Naive thymus-derived CD4-positive, alpha-beta T cell (primary cell): ENCODE results near the gene DCHS1. TPM values are rescaled to one million over a fixed set of nuclear protein-coding genes. Genes with fewer than 3 reads are reported as not detected.
"Not testable (repeated sequence)": the region's sequence is repeated elsewhere in the genome, so short reads cannot be mapped to it uniquely, and the experiment has no call there.

Source experiments
- ATAC-seq: fragments of 150-1000 bp; cut with Tn5 transposase; 2 replicates; pipeline ENCODE4 v1.10.0; 2021; ENCODE audit warnings: mild to moderate bottlenecking, moderate library complexity
- CTCF ChIA-PET: fragments of 350-600 bp; sonication (Branson Sonifier 250); formaldehyde crosslinking; loops from one replicate; lab custom pipeline; 2021; ENCODE audit warnings: antibody characterized with exemption; lab: Charles Lee
- POLR2A ChIA-PET: fragments of 350-600 bp; sonication (Branson Sonifier 250); formaldehyde crosslinking; loops from one replicate; lab custom pipeline; 2021; ENCODE audit warnings: antibody characterized with exemption, inconsistent platforms; lab: Charles Lee
- DNase-seq, 9 donors: peaks; one replicate each; pipeline versions ENCODE4 v3.0.0 to v3.0.0-alpha.2; 2020 to 2022; ENCODE audit warnings: mixed read lengths in 1 of 9
- H3K27ac ChIP-seq: one replicate; pipeline ENCODE4 v1.7.0; 2013; ENCODE audit warnings: mild to moderate bottlenecking, low read depth, low read length, moderate library complexity
- H3K27me3 ChIP-seq, 2 donors: one replicate each; pipeline ENCODE4 v1.7.0; 2013; ENCODE audit warnings: low read length in 2 of 2, mild to moderate bottlenecking in 2 of 2, moderate library complexity in 2 of 2; ENCODE audit not compliant: control insufficient read depth in 2 of 2, insufficient read depth in 2 of 2
- H3K36me3 ChIP-seq, 3 experiments: 1 replicate in 2 of 3; 2 replicates in 1 of 3; pipeline ENCODE4 v1.7.0; 2013; ENCODE audit warnings: low read length in 3 of 3, mild to moderate bottlenecking in 3 of 3, moderate library complexity in 1 of 3; ENCODE audit not compliant: insufficient read depth in 3 of 3, control insufficient read depth in 2 of 3
- H3K4me1 ChIP-seq, 2 donors: one replicate each; pipeline ENCODE4 v1.7.0; 2013; ENCODE audit warnings: low read length in 2 of 2, mild to moderate bottlenecking in 2 of 2, moderate library complexity in 1 of 2; ENCODE audit not compliant: control insufficient read depth in 2 of 2, insufficient read depth in 2 of 2
- H3K4me3 ChIP-seq: 2 replicates; pipeline ENCODE4 v1.7.0; 2013; ENCODE audit warnings: mild to moderate bottlenecking, low read length
- H3K9me3 ChIP-seq, 3 experiments: 1 replicate in 2 of 3; 2 replicates in 1 of 3; pipeline ENCODE4 v1.7.0; 2013; ENCODE audit warnings: low read length in 3 of 3; ENCODE audit not compliant: control insufficient read depth in 2 of 3
- H3K27ac Mint-ChIP-seq, 9 donors: one replicate each; pipeline ENCODE4 v1.8.0; 2020 to 2022; ENCODE audit warnings: mixed read lengths in 9 of 9, mild to moderate bottlenecking in 8 of 9, moderate library complexity in 5 of 9, inconsistent platforms in 2 of 9
- H3K27me3 Mint-ChIP-seq, 5 donors: one replicate each; pipeline ENCODE4 v1.8.0; 2021 to 2022; ENCODE audit warnings: mixed read lengths in 5 of 5, mild to moderate bottlenecking in 1 of 5
- H3K36me3 Mint-ChIP-seq, 5 donors: one replicate each; pipeline ENCODE4 v1.8.0; 2020 to 2022; ENCODE audit warnings: mixed read lengths in 5 of 5, mild to moderate bottlenecking in 3 of 5, inconsistent platforms in 1 of 5
- H3K4me1 Mint-ChIP-seq, 7 donors: one replicate each; pipeline ENCODE4 v1.8.0; 2020 to 2022; ENCODE audit warnings: mixed read lengths in 7 of 7, mild to moderate bottlenecking in 3 of 7, inconsistent platforms in 1 of 7
- H3K4me3 Mint-ChIP-seq, 10 donors: one replicate each; pipeline ENCODE4 v1.8.0; 2020 to 2022; ENCODE audit warnings: mild to moderate bottlenecking in 10 of 10, mixed read lengths in 10 of 10, moderate library complexity in 6 of 10, inconsistent platforms in 2 of 10
- H3K9me3 Mint-ChIP-seq, 11 donors: one replicate each; pipeline ENCODE4 v1.8.0; 2020 to 2022; ENCODE audit warnings: mixed read lengths in 11 of 11, mild to moderate bottlenecking in 4 of 11, inconsistent platforms in 1 of 11, moderate library complexity in 1 of 11
- intact Hi-C, 2 donors: fragments of 100-400 bp; cut with micrococcal nuclease; formaldehyde crosslinking; loops; one replicate each; pipeline ENCODE4 v1.15.1; 2023
- polyA plus RNA-seq, 2 donors: library from polyadenylated mRNA; unstranded; fragments of 300-500 nt; fragmentation: Illumina TruSeq; gene quantifications; one replicate each; pipeline ENCODE4 v1.2.3, GENCODE V29; 2021
- total RNA-seq, 6 experiments: library from RNA in 5 of 6; stranded (reverse) in 5 of 6; gene quantifications; 1 replicate in 5 of 6; 2 replicates in 1 of 6; pipeline ENCODE4 v1.2.3 and lab custom pipeline; 2021 to 2026

DCHS1 gene, protein sequence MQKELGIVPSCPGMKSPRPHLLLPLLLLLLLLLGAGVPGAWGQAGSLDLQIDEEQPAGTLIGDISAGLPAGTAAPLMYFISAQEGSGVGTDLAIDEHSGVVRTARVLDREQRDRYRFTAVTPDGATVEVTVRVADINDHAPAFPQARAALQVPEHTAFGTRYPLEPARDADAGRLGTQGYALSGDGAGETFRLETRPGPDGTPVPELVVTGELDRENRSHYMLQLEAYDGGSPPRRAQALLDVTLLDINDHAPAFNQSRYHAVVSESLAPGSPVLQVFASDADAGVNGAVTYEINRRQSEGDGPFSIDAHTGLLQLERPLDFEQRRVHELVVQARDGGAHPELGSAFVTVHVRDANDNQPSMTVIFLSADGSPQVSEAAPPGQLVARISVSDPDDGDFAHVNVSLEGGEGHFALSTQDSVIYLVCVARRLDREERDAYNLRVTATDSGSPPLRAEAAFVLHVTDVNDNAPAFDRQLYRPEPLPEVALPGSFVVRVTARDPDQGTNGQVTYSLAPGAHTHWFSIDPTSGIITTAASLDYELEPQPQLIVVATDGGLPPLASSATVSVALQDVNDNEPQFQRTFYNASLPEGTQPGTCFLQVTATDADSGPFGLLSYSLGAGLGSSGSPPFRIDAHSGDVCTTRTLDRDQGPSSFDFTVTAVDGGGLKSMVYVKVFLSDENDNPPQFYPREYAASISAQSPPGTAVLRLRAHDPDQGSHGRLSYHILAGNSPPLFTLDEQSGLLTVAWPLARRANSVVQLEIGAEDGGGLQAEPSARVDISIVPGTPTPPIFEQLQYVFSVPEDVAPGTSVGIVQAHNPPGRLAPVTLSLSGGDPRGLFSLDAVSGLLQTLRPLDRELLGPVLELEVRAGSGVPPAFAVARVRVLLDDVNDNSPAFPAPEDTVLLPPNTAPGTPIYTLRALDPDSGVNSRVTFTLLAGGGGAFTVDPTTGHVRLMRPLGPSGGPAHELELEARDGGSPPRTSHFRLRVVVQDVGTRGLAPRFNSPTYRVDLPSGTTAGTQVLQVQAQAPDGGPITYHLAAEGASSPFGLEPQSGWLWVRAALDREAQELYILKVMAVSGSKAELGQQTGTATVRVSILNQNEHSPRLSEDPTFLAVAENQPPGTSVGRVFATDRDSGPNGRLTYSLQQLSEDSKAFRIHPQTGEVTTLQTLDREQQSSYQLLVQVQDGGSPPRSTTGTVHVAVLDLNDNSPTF (N-terminal part only)
- total RNA-seq (10 to 100 TPM in 3 of 5 experiments, 1 to 10 TPM in 1, under 1 TPM in 1; 0.48 to 12.5 (median 10.9) TPM), polyA plus RNA-seq (1 to 10 TPM; 2.7 to 4.8 TPM), total RNA-seq (lab: John Stamatoyannopoulos, UW) (98.8 reads per million, percentile 84 among the genes with 10 or more reads in this experiment)

DNA sequence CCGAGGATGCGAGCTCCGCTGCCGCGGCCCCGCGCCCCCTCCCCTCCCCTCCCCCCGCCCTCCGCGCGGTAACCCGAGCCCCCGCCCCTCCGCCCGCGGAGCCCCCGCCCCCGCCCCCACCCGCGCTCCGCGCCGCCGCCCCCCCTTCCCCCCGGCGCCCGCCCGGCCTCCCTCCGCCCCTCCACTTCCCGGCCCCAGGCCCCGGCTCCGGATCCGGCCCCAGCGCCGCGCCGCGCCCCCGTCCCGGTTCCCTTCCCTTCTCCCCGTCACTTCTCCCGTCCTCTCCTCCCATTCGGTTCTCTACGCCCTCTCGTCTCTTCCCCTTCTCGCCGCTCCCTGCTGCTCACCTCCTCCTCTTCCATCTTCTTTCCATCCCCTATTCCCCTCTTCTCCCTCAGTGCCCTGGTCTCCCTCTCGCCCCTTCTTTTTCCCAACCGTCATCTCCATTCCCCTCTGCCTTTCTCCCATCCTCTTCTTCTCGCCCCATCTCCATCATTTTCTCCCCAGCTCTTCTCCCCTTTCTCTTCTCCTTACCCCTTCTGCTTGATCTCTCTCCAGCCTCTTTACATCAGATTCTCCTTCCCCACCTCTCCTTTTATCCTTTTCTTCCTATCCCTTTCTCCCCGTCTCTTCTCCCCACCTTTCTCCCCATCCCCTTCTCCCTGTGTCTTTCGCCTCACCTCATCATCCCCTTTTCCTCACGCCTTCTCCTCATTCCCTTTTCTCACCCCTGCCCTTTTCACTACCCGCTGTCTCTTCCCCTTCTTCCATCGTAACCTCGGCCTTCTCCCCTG lies at the start of gene DCHS1:
DCHS1 (minus strand) TSS at position 20 of the 794 bp plus-strand sequence. CDS start 14,196 bp downstream, outside the sequence.
- peak in 4 of 9 donors; percentile 14 to 19 (median 18) for DNase-seq
- intact Hi-C loops: loop anchor here in 1 of 2 donors (1.0 to 2.0 kb wide), 3 partner anchors 9 to 37 kb away; partner anchors contain the start of genes MRPL17 and TPP1
- ATAC-seq: peak; percentile 40
- Mint-ChIP-seq H3K27ac (peak within 1 kb of the TSS in 8 of 9 donors; percentile 16 to 81 (median 66)), H3K36me3 (peaks cover 0 to 3% (median 0%) of the 10 kb centered on the region in 5 donors), H3K4me1 (peaks cover 5 to 11% (median 7%) of the 10 kb centered on the region in 7 donors), H3K27me3 (peaks cover 0 to 16% (median 0%) of the 10 kb centered on the region in 5 donors), H3K4me3 (peak within 1 kb of the TSS; percentile 65 to 89 (median 74)), H3K9me3 (no peaks in the 10 kb centered on the region)
- no peaks in the 10 kb centered on the region for H3K9me3 ChIP-seq
- no peaks in the 10 kb centered on the region for H3K36me3 ChIP-seq
- peak within 1 kb of the TSS; percentile 66 for H3K27ac ChIP-seq
- H3K4me1 ChIP-seq: peaks cover 0 to 26% of the 10 kb centered on the region in 2 donors
- peak within 1 kb of the TSS; percentile 52 for H3K4me3 ChIP-seq
- CTCF ChIA-PET: no interaction called here
- H3K27me3 ChIP-seq: no peaks in the 10 kb centered on the region
- POLR2A ChIA-PET: interaction anchor here (0.7 to 2.4 kb wide), 7 partner anchors 9 to 51 kb away, joined by 3 to 10 read pairs (median 3); partner anchors contain the start of gene TPP1

DNA sequence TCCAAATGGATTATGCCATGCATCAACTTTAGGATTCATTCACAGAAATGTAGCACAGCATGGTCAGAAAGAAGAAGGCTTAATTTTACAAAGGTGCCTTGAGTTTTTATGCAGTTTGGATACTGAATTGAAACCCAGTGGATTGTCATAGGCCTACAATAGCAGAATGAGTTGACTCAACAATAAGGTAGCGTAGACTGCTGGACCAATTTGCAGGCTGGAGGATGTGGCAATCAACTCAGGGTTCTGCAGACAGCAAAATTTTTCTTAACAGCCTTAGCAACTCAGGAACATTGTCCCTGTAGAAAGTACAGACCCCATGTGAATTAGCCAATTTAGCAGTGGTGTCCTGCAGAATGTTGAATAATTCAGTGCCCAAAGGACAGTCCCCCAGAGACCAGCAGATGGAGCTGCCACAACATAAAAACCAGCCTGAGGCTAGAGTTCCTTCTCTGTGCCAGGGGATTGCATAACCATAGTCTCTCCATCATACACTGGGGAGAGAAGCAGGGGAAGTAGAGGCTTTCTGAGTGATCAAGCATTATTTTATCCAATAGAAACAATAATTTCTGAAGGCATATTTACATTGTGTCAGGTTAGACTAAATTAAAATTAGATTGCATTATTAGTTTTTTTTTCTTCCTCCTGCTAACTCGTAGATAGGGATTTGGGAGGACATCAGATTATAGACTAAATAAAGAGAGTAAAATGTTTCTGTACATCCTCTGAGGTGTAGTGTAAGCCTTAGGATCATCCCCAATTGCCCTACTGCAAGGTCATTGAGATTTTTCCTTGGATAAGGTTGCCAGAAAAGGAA lies 47.8 kb upstream of the DCHS1 start:
- Mint-ChIP-seq H3K9me3 (no peaks in the 10 kb centered on the region), H3K4me1 (peaks cover 7 to 29% (median 14%) of the 10 kb centered on the region in 7 donors), H3K4me3 (no peak overlapping the region), H3K27ac (peak overlapping the region in 6 of 9 donors; percentile 21 to 82 (median 58)), H3K36me3 (peaks cover 0 to 11% (median under 1%) of the 10 kb centered on the region in 5 donors), H3K27me3 (no peaks in the 10 kb centered on the region)
- Histone ChIP-seq H3K4me1 (no peaks in the 10 kb centered on the region), H3K27me3 (no peaks in the 10 kb centered on the region), H3K36me3 (peaks cover 0 to 5% (median 0%) of the 10 kb centered on the region in 3 experiments), H3K4me3 (no peak overlapping the region), H3K27ac (no peak overlapping the region), H3K9me3 (no peaks in the 10 kb centered on the region)
- ChIA-PET POLR2A (interaction anchor here (0.7 to 1.0 kb wide), 3 partner anchors 33 to 54 kb away, joined by 3 read pairs; no protein-coding TSS in a partner anchor), CTCF (interaction anchor here (1.5 to 5.7 kb wide), 4 partner anchors 20 to 52 kb away, joined by 3 to 48 read pairs (median 17); partner anchors contain the start of gene MRPL17)
- DNase-seq: peak in 6 of 9 donors; percentile 14 to 38 (median 24)
- peak; percentile 90 for ATAC-seq
- intact Hi-C loops: loop anchor here (1.0 to 2.0 kb wide), 2 partner anchors 35 to 54 kb away; no protein-coding TSS in a partner anchor

DNA sequence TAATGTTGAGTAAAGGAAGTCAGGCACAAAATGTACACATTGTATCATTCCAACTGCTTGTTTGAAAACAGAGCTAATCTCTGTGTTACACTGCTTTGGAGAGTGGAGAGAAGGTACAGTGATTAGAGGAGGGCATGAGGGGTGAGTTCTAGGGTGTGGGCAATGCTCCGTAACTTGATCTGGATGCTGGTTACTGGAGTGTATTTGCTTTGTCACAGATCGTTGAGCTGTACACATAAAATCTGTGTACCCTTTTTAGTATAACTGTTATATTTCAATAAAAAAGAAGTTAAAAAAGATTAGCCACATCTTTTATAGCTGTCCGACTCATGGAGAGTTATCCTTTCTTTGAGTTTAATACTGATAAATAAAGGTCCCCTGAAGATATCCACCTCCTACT lies 46.3 kb upstream of the DCHS1 start:
- ATAC-seq, H3K27me3 Mint-ChIP-seq, POLR2A ChIA-PET, H3K36me3 ChIP-seq, H3K4me3 Mint-ChIP-seq, H3K27ac ChIP-seq, H3K9me3 ChIP-seq, H3K4me3 ChIP-seq, DNase-seq, H3K9me3 Mint-ChIP-seq, H3K27me3 ChIP-seq, H3K4me1 ChIP-seq: not testable (repeated sequence)
- Mint-ChIP-seq H3K27ac (peak overlapping the region in 2 of 9 donors; percentile 11 to 53), H3K36me3 (peaks cover 0 to 14% (median 3%) of the 10 kb centered on the region in 5 donors), H3K4me1 (peaks cover 4 to 19% (median 10%) of the 10 kb centered on the region in 7 donors)
- intact Hi-C loops: loop anchor here in 1 of 2 donors (2.0 kb wide), 1 partner anchor 37 kb away; no protein-coding TSS in a partner anchor
- CTCF ChIA-PET: interaction anchor here (0.7 to 5.7 kb wide), 8 partner anchors 31 to 339 kb away, joined by 3 to 48 read pairs (median 3); no protein-coding TSS in a partner anchor

DNA sequence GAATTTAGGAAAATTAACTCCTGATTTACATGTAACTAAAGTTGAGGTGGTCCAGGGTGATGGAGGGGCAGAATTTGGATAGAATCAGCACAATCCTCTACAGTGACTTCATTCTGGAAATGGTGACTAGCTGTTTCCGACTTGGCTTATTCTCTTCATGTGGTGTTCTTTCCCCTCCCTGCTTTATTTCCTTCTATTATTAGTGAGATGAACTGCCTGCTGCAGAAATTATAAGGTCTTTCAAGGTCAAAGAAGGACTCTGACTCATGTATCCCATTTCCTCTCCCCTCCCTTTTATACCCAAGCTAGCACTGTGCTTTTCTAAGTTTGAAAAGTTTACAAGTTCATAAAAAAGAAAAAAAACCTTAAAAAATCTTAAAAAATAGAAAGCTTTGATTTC lies 39.8 kb upstream of the DCHS1 start:
- no peaks in the 10 kb centered on the region for H3K36me3 ChIP-seq
- Mint-ChIP-seq H3K4me3 (no peak overlapping the region), H3K36me3 (peaks cover 0 to 9% (median 3%) of the 10 kb centered on the region in 5 donors), H3K9me3 (peaks cover 0 to 2% (median 0%) of the 10 kb centered on the region in 11 donors), H3K4me1 (peaks cover 13 to 34% (median 20%) of the 10 kb centered on the region in 7 donors), H3K27ac (peak overlapping the region in 2 of 9 donors; percentile 21 to 56), H3K27me3 (no peaks in the 10 kb centered on the region)
- intact Hi-C loops: no loop called here
- no peak for DNase-seq
- no peak overlapping the region for H3K27ac ChIP-seq
- ATAC-seq: no peak
- H3K9me3 ChIP-seq: no peaks in the 10 kb centered on the region
- H3K4me1 ChIP-seq: peaks cover 0 to 9% of the 10 kb centered on the region in 2 donors
- POLR2A ChIA-PET: interaction anchor here (1.1 to 2.3 kb wide), 3 partner anchors 77 to 91 kb away, joined by 4 to 10 read pairs (median 5); partner anchors contain the start of genes ILK, TAF10 and TPP1
- H3K27me3 ChIP-seq: no peaks in the 10 kb centered on the region
- H3K4me3 ChIP-seq: no peak overlapping the region
- CTCF ChIA-PET: interaction anchor here (0.7 to 2.9 kb wide), 7 partner anchors 11 to 164 kb away, joined by 3 to 10 read pairs (median 4); partner anchors contain the start of genes MRPL17 and TPP1
